ENCODE measurements around the gene ADPRHL1. TPM values are rescaled to one million over a fixed set of nuclear protein-coding genes. Genes with fewer than 3 reads are reported as not detected.
A peak's percentile ranks its signal among the peaks of the same experiment; 100 is the strongest.

ADPRHL1 gene
- total RNA-seq, 1 donor from 2014 or later = 0.22 TPM

DNA sequence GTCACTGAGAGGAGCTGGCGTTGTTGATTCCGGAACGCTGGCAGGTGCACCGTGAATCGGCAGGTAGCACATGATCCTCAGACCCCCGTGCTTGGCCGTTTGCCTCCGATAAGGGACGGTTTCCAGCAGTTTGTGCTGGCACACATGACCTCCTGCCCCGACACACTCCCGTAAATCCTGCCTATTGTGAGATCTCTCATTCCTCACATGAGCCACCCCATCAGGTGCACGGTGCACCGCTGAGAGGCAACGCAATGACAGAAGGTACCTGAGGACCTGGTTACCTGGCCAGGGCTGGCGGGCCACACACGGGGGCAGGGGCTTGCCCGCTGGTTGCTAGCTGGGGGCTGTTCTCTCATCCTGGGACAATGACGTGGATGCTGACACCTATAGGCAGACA, 2.1 kb upstream of the ADPRHL1 start:
- H3K36me3 ChIP-seq = no peaks in the 10 kb centered on the region
- no peaks in the 10 kb centered on the region for H4K20me1 ChIP-seq (ENCODE audit: low read depth)
- H3K27ac Mint-ChIP-seq = no peak overlapping the region
- H3K36me3 Mint-ChIP-seq = peaks cover 18% of the 10 kb centered on the region
- TF ChIP-seq, protein P1, sequence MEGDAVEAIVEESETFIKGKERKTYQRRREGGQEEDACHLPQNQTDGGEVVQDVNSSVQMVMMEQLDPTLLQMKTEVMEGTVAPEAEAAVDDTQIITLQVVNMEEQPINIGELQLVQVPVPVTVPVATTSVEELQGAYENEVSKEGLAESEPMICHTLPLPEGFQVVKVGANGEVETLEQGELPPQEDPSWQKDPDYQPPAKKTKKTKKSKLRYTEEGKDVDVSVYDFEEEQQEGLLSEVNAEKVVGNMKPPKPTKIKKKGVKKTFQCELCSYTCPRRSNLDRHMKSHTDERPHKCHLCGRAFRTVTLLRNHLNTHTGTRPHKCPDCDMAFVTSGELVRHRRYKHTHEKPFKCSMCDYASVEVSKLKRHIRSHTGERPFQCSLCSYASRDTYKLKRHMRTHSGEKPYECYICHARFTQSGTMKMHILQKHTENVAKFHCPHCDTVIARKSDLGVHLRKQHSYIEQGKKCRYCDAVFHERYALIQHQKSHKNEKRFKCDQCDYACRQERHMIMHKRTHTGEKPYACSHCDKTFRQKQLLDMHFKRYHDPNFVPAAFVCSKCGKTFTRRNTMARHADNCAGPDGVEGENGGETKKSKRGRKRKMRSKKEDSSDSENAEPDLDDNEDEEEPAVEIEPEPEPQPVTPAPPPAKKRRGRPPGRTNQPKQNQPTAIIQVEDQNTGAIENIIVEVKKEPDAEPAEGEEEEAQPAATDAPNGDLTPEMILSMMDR (IDR thresholded peaks at IDR 0.05) = no peak
- TF ChIP-seq EZH2phosphoT487 (IDR thresholded peaks at IDR 0.05) (no peak), EZH2 (IDR thresholded peaks at IDR 0.05) (no peak)
- H3K9me3 Mint-ChIP-seq = no peaks in the 10 kb centered on the region
- no peak overlapping the region for H2AFZ ChIP-seq (replicated peaks)
- H3K4me3 Mint-ChIP-seq = no peak overlapping the region
- no peak for DNase-seq (ENCODE audit: low spot score)
- no peaks in the 10 kb centered on the region for H3F3A ChIP-seq (ENCODE audit: low read depth)
- H3K27ac ChIP-seq = no peak overlapping the region
- no peak overlapping the region for H3K4me2 ChIP-seq
- H3K4me3 ChIP-seq = no peak overlapping the region
- no peaks in the 10 kb centered on the region for H3K9me3 ChIP-seq (ENCODE audit: low read depth)
- no peaks in the 10 kb centered on the region for H3K79me2 ChIP-seq (ENCODE audit: low read depth)
- no peak overlapping the region for H3K9ac ChIP-seq
- no peaks in the 10 kb centered on the region for H3K27me3 ChIP-seq
- peaks cover 2% of the 10 kb centered on the region for H3K27me3 Mint-ChIP-seq (ENCODE audit: insufficient read depth, low read depth)
- no peaks in the 10 kb centered on the region for H3K4me1 ChIP-seq
- peaks cover 8% of the 10 kb centered on the region for H3K4me1 Mint-ChIP-seq

DNA sequence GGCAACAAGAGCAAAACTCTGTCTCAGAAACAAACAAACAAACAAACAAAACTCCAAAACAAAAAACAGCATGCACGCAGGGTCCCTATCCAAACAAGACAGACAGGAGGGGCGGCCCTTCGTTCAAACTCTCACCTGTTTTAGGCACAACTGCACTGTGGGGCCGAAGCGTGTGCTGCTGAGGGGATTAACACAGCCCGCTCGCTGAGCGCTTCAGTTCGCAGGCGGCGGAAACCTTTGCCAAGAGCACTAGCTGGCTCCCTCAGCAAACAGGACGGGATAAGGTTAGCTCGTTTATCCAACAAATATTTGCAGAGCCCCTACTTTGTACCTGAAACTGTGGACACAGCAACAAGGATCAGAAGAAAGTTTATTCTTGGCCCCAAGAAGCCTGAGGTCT, 1.6 kb upstream of the ADPRHL1 start:
- H3K9me3 ChIP-seq (ENCODE audit: low read depth) = no peaks in the 10 kb centered on the region
- no peak for TF ChIP-seq EZH2phosphoT487 (IDR thresholded peaks at IDR 0.05)
- no peak for TF ChIP-seq EZH2 (IDR thresholded peaks at IDR 0.05)
- TF ChIP-seq, protein P1 (IDR thresholded peaks at IDR 0.05) = no peak
- peaks cover 8% of the 10 kb centered on the region for H3K4me1 Mint-ChIP-seq
- no peaks in the 10 kb centered on the region for H3K79me2 ChIP-seq (ENCODE audit: low read depth)
- peaks cover 18% of the 10 kb centered on the region for H3K36me3 Mint-ChIP-seq
- DNase-seq (ENCODE audit: low spot score) = no peak
- H3F3A ChIP-seq (ENCODE audit: low read depth) = no peaks in the 10 kb centered on the region
- H3K27me3 ChIP-seq = no peaks in the 10 kb centered on the region
- H3K4me2 ChIP-seq = no peak overlapping the region
- no peak overlapping the region for H3K27ac Mint-ChIP-seq
- H3K4me3 Mint-ChIP-seq = no peak overlapping the region
- H3K4me3 ChIP-seq = no peak overlapping the region
- no peak overlapping the region for H3K27ac ChIP-seq
- no peak overlapping the region for H3K9ac ChIP-seq
- no peak overlapping the region for H2AFZ ChIP-seq (replicated peaks)
- no peaks in the 10 kb centered on the region for H4K20me1 ChIP-seq (ENCODE audit: low read depth)
- peaks cover 2% of the 10 kb centered on the region for H3K27me3 Mint-ChIP-seq (ENCODE audit: insufficient read depth, low read depth)
- H3K9me3 Mint-ChIP-seq = no peaks in the 10 kb centered on the region
- no peaks in the 10 kb centered on the region for H3K36me3 ChIP-seq
- no peaks in the 10 kb centered on the region for H3K4me1 ChIP-seq

DNA sequence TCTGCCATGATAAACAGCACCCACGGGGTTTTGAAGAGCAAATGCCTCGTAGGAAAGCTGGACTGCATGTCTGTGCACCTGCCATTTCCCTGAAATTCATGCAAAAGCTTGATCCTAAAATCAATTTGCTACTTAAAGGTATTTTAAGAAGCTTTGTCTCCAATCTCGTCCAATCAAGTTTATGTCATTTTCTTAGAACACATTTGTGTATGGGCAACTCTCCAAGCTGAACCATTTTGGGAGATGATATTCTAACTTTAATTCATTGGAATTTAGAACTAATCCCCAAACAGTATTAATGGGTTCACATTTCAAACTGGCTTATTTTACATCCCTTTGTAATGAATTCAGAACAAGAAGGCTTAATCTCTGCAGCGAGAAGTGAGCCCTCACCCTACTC, 822 bp downstream of the ADPRHL1 start:
- Mint-ChIP-seq H3K4me1 (peaks cover 11% of the 10 kb centered on the region), H3K27ac (peak overlapping the region; percentile 57)

More for the DNA sequence above, 822 bp downstream of the ADPRHL1 start:
- Histone ChIP-seq H3K79me2 (ENCODE audit: low read depth) (no peaks in the 10 kb centered on the region), H3K27ac (no peak overlapping the region), H3F3A (ENCODE audit: low read depth) (no peaks in the 10 kb centered on the region), H3K9me3 (ENCODE audit: low read depth) (no peaks in the 10 kb centered on the region), H4K20me1 (ENCODE audit: low read depth) (no peaks in the 10 kb centered on the region), H3K27me3 (no peaks in the 10 kb centered on the region), H3K4me2 (no peak overlapping the region), H3K36me3 (no peaks in the 10 kb centered on the region), H3K4me3 (no peak overlapping the region), H2AFZ (replicated peaks) (no peak overlapping the region), H3K9ac (no peak overlapping the region), H3K4me1 (no peaks in the 10 kb centered on the region)
- H3K27me3 Mint-ChIP-seq (ENCODE audit: insufficient read depth, low read depth) = peaks cover 2% of the 10 kb centered on the region
- peaks cover 16% of the 10 kb centered on the region for H3K36me3 Mint-ChIP-seq
- DNase-seq (ENCODE audit: low spot score) = no peak
- TF ChIP-seq EZH2phosphoT487 (IDR thresholded peaks at IDR 0.05) = no peak
- TF ChIP-seq, protein P1 (IDR thresholded peaks at IDR 0.05) = no peak
- TF ChIP-seq EZH2 (IDR thresholded peaks at IDR 0.05) = no peak
- H3K4me3 Mint-ChIP-seq = no peak overlapping the region
- no peaks in the 10 kb centered on the region for H3K9me3 Mint-ChIP-seq
